ENCODE results near the gene GSG1L2. TPM values are rescaled to one million over a fixed set of nuclear protein-coding genes. Genes with fewer than 3 reads are reported as not detected.
"Not testable (repeated sequence)": the region's sequence is repeated elsewhere in the genome, so short reads cannot be mapped to it uniquely, and the experiment has no call there.

GSG1L2 gene
- total RNA-seq, 1 donor from 2014 or later = not detected

DNA sequence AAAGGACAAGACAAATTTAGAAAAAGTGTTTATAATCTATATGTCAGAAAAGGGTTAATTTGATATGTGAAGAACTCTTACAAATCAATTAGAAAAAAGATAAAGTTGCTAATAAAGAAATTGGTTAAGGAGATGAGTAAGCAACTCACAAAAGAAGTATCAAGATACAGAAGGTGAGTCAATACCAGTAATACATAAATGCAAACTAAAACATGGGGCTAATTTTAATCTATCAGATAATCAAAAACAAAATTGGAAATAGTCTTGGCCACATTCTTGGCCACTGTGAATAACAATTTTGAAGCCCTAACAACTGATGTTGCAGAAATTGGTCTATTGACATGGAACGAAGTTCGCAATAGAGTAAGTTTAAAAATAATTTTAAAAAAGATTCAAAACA, 37.3 kb downstream of the GSG1L2 start:
- DNase-seq (ENCODE audit: low read depth) = no peak
- no peak for TF ChIP-seq CTCF (conservative IDR thresholded peaks at IDR 0.05; ENCODE audit: low read depth, low read length)
- H3K4me3 ChIP-seq (ENCODE audit: low read depth, low read length) = no peak overlapping the region

DNA sequence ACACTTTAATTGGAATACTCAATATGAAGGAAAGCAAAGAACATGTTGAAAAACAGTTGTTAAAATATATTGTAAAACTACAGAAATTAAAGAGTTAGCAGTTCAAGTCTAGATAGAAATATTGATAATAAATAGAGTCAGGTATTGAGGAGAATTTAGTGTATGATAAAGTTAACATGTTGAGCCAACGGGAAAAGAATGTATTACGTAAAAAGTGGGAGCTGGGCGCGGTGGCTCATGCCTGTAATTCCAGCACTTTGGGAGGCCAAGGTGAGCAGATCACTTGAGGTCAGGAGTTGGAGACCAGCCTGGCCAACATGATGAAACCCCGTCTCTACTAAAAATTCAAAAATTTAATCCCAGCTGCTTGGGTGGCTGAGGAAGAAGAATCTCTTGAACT, 38.4 kb downstream of the GSG1L2 start:
- not testable (repeated sequence) for H3K4me3 ChIP-seq (ENCODE audit: low read depth, low read length); DNase-seq (ENCODE audit: low read depth)

- DNase-seq (ENCODE audit: low read depth) = no peak
- no peak for TF ChIP-seq CTCF (conservative IDR thresholded peaks at IDR 0.05; ENCODE audit: low read depth, low read length)
- no peak overlapping the region for H3K4me3 ChIP-seq (ENCODE audit: low read depth, low read length)
These were observed 38.8 kb downstream of the GSG1L2 start for GRCh38 chr17:9783050-9783449.

GRCh38 chr17:9780552-9780951, 41.3 kb downstream of the GSG1L2 start:
- no peak for DNase-seq (ENCODE audit: low read depth)
- TF ChIP-seq CTCF (conservative IDR thresholded peaks at IDR 0.05; ENCODE audit: low read depth, low read length) = no peak

DNA sequence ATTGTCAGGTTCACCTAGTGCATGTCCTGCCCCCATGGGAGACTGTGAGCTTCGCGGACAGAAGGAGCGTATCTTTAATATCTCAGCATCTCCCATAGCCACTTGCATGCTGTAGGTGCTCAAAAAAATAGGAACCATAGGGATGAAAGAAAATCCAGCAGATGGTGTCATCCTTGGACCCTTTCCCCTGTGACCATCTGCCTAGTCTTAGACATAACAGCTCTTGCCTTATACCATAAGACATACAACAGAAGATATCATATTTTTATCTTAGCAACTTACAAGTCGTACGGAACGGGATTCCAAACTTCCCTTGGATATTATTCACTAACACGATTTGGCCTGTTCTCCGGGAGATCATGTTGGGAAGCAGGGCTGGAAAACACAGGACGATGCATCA, 45.0 kb downstream of the GSG1L2 start:
- TF ChIP-seq CTCF (conservative IDR thresholded peaks at IDR 0.05; ENCODE audit: low read depth, low read length) = no peak
- no peak for DNase-seq (ENCODE audit: low read depth)
- H3K4me3 ChIP-seq (ENCODE audit: low read depth, low read length) = no peak overlapping the region

More at GRCh38 chr17:9780552-9780951, 41.3 kb downstream of the GSG1L2 start:
- no peak overlapping the region for H3K4me3 ChIP-seq (ENCODE audit: low read depth, low read length)

- no peak overlapping the region for H3K4me3 ChIP-seq (ENCODE audit: low read depth, low read length)
- TF ChIP-seq CTCF (conservative IDR thresholded peaks at IDR 0.05; ENCODE audit: low read depth, low read length) = no peak
- no peak for DNase-seq (ENCODE audit: low read depth)
These were observed 49.2 kb downstream of the GSG1L2 start for GRCh38 chr17:9772658-9773057.

DNA sequence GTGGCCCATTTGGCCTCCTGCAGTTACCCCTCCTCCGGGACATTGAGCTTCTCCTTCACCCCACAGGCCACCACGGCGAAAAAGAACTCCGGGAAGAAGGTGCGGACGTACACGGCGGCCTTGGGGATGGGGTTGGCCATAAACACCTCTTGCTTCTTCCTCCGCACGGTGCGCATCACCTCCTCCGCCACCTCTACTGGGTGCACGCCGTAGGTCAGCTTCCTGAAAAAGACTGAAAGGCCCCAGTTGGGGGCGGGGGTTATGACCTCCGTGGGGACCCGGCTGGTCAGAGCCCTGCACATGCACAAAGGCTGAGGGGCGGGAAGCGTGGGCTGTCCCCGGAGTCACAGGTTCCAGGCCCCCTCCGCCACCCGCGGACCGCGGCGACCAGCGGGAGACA, 50.4 kb downstream of the GSG1L2 start:
- no peak overlapping the region for H3K4me3 ChIP-seq (ENCODE audit: low read depth, low read length)
- no peak for DNase-seq (ENCODE audit: low read depth)
- no peak for TF ChIP-seq CTCF (conservative IDR thresholded peaks at IDR 0.05; ENCODE audit: low read depth, low read length)
